Mammary epithelial cell (primary cell): Measurements from ENCODE around the gene TEX12.

Source experiments
- EZH2 ChIP-seq: IDR thresholded peaks from 2 replicates; pipeline ENCODE4 v1.6.1; 2012; ENCODE audit warnings: low read length, inconsistent platforms, borderline replicate concordance
- TF ChIP-seq, protein P1 (sequence below), 2 donors: IDR thresholded peaks in 1 of 2; conservative IDR thresholded peaks in 1 of 2; 2 replicates each; pipeline ENCODE4 v1.5.1; 2011 to 2012; ENCODE audit warnings: inconsistent platforms in 2 of 2, low read length in 2 of 2, mild to moderate bottlenecking in 2 of 2, control low read depth in 1 of 2, low read depth in 1 of 2; ENCODE audit not compliant: insufficient read depth in 1 of 2; ENCODE audit errors: extremely low read depth in 1 of 2

- TF ChIP-seq, protein P1, sequence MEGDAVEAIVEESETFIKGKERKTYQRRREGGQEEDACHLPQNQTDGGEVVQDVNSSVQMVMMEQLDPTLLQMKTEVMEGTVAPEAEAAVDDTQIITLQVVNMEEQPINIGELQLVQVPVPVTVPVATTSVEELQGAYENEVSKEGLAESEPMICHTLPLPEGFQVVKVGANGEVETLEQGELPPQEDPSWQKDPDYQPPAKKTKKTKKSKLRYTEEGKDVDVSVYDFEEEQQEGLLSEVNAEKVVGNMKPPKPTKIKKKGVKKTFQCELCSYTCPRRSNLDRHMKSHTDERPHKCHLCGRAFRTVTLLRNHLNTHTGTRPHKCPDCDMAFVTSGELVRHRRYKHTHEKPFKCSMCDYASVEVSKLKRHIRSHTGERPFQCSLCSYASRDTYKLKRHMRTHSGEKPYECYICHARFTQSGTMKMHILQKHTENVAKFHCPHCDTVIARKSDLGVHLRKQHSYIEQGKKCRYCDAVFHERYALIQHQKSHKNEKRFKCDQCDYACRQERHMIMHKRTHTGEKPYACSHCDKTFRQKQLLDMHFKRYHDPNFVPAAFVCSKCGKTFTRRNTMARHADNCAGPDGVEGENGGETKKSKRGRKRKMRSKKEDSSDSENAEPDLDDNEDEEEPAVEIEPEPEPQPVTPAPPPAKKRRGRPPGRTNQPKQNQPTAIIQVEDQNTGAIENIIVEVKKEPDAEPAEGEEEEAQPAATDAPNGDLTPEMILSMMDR (conservative IDR thresholded peaks at IDR 0.05 in 1 of 2, IDR thresholded peaks at IDR 0.05 in 1 of 2; ENCODE audit: extremely low read depth in 1 of 2, insufficient read depth in 1 of 2, low read depth in 1 of 2, low read length in 2 of 2) = no peak
- no peak for TF ChIP-seq EZH2
Observed at GRCh38 chr11:112182867-112183266, 15.7 kb downstream of the TEX12 start.
